Measurements from ENCODE around the gene ADPRH. TPM values are rescaled to one million over a fixed set of nuclear protein-coding genes. Genes with fewer than 3 reads are reported as not detected.

Gene ADPRH
- total RNA-seq, 1 donor from 2014 or later: 1.1 TPM

GRCh38 chr3:119536757-119537156 is 42.5 kb upstream of the ADPRH start:
- Mint-ChIP-seq H3K4me1 (ENCODE audit: low read depth, unreplicated experiment) (no peaks in the 10 kb centered on the region), H3K9me3 (ENCODE audit: unreplicated experiment) (peaks cover under 1% of the 10 kb centered on the region), H3K4me3 (ENCODE audit: unreplicated experiment) (no peak overlapping the region), H3K27me3 (ENCODE audit: unreplicated experiment) (peaks cover 3% of the 10 kb centered on the region), H3K36me3 (ENCODE audit: unreplicated experiment) (no peaks in the 10 kb centered on the region), H3K27ac (ENCODE audit: unreplicated experiment) (no peak overlapping the region)
- no peak for TF ChIP-seq CTCF (IDR thresholded peaks at IDR 0.05; ENCODE audit: partially characterized antibody, unreplicated experiment)
- DNase-seq: no peak

DNA sequence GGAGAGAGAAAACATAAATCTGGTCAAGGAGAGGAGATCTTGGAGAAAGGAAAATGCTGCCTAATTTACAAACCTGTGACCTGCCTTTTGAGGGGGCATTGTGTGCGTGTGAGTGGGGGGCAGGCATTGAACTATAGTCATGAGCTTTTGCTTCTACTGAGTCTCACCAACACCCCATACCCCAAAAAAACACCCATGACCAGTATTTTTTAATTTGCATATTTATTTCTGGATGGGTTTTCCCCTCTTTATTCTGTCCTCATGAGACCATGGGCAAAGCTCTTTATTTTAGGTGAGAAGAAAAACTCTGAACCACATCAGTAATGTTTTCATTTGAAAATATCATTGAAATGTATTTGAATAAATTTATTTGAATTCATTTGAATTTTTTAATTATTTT is 40.5 kb upstream of the ADPRH start:
- Mint-ChIP-seq H3K27ac (ENCODE audit: unreplicated experiment) (no peak overlapping the region), H3K4me3 (ENCODE audit: unreplicated experiment) (no peak overlapping the region), H3K9me3 (ENCODE audit: unreplicated experiment) (peaks cover 1% of the 10 kb centered on the region), H3K36me3 (ENCODE audit: unreplicated experiment) (no peaks in the 10 kb centered on the region), H3K4me1 (ENCODE audit: low read depth, unreplicated experiment) (no peaks in the 10 kb centered on the region), H3K27me3 (ENCODE audit: unreplicated experiment) (peaks cover 3% of the 10 kb centered on the region)
- no peak for TF ChIP-seq CTCF (IDR thresholded peaks at IDR 0.05; ENCODE audit: partially characterized antibody, unreplicated experiment)
- no peak for DNase-seq

GRCh38 chr3:119541547-119541946 is 37.7 kb upstream of the ADPRH start:
- no peak for DNase-seq
- no peak overlapping the region for H3K27ac Mint-ChIP-seq (ENCODE audit: unreplicated experiment)
- no peak for TF ChIP-seq CTCF (IDR thresholded peaks at IDR 0.05; ENCODE audit: partially characterized antibody, unreplicated experiment)
- peaks cover 3% of the 10 kb centered on the region for H3K27me3 Mint-ChIP-seq (ENCODE audit: unreplicated experiment)
- no peaks in the 10 kb centered on the region for H3K4me1 Mint-ChIP-seq (ENCODE audit: low read depth, unreplicated experiment)
- H3K4me3 Mint-ChIP-seq (ENCODE audit: unreplicated experiment): no peak overlapping the region
- peaks cover 1% of the 10 kb centered on the region for H3K9me3 Mint-ChIP-seq (ENCODE audit: unreplicated experiment)
- H3K36me3 Mint-ChIP-seq (ENCODE audit: unreplicated experiment): no peaks in the 10 kb centered on the region

DNA sequence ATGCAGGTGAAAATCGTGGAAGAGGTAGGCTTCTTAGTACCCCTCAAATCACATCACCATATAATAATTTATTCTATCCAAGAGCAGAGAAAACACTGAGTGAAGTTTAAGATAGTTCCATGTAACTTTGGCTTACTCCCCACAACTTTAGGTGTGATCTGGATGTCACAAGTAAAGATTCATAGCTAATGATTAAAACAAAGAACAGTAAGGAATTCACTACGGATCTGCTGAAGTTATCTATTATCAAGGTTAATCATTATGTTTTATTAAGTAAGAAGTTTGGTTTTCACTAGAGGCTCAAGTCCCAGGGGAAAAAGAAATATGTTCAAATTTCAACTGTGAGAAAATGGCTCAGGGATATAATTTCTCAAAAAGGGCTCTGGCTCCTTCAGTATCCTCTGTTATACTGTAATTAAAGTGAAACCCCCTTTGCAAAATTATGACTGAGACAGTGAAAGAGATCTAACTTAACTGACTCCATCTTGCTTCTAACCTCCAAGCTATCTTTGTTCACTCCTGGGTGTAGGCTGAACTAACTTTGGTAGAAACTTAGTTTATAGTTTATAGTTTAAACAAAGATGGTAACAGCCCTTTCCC is 37.0 kb upstream of the ADPRH start:
- H3K27ac Mint-ChIP-seq (ENCODE audit: unreplicated experiment): no peak overlapping the region
- TF ChIP-seq CTCF (IDR thresholded peaks at IDR 0.05; ENCODE audit: partially characterized antibody, unreplicated experiment): no peak
- peaks cover 1% of the 10 kb centered on the region for H3K9me3 Mint-ChIP-seq (ENCODE audit: unreplicated experiment)
- H3K4me3 Mint-ChIP-seq (ENCODE audit: unreplicated experiment): no peak overlapping the region
- H3K4me1 Mint-ChIP-seq (ENCODE audit: low read depth, unreplicated experiment): no peaks in the 10 kb centered on the region
- DNase-seq: no peak
- peaks cover 3% of the 10 kb centered on the region for H3K27me3 Mint-ChIP-seq (ENCODE audit: unreplicated experiment)
- no peaks in the 10 kb centered on the region for H3K36me3 Mint-ChIP-seq (ENCODE audit: unreplicated experiment)

- TF ChIP-seq CTCF (IDR thresholded peaks at IDR 0.05; ENCODE audit: partially characterized antibody, unreplicated experiment): no peak
- Mint-ChIP-seq H3K36me3 (ENCODE audit: unreplicated experiment) (no peaks in the 10 kb centered on the region), H3K27ac (ENCODE audit: unreplicated experiment) (no peak overlapping the region), H3K27me3 (ENCODE audit: unreplicated experiment) (peaks cover 3% of the 10 kb centered on the region), H3K9me3 (ENCODE audit: unreplicated experiment) (peaks cover 1% of the 10 kb centered on the region), H3K4me1 (ENCODE audit: low read depth, unreplicated experiment) (no peaks in the 10 kb centered on the region), H3K4me3 (ENCODE audit: unreplicated experiment) (no peak overlapping the region)
- no peak for DNase-seq
These were observed 36.1 kb upstream of the ADPRH start for GRCh38 chr3:119543147-119543546.

Measured in glutamatergic neuron (in vitro differentiated cells).